Stimulated activated CD4-positive, alpha-beta T cell treated with anti-CD3 and anti-CD28 coated beads, Interleukin-12 subunit alpha, Interleukin-12 subunit beta, amount 100 ng/mL, for 4 hours (primary cell): ENCODE measurements around the gene GDI2.
"Not testable (repeated sequence)": the region's sequence is repeated elsewhere in the genome, so short reads cannot be mapped to it uniquely, and the experiment has no call there.

Experiments used
- DNase-seq: peaks from one replicate; pipeline ENCODE4 v3.0.0-alpha.2; 2020

GDI2 gene

GRCh38 chr10:5826511-5826910 lies 13.3 kb upstream of the GDI2 start:
- not testable (repeated sequence) for DNase-seq

- no peak for DNase-seq
These were observed 5.7 kb upstream of the GDI2 start for GRCh38 chr10:5818894-5819293.

GRCh38 chr10:5818048-5818331 lies 4.8 kb upstream of the GDI2 start:
- no peak for DNase-seq

- DNase-seq = no peak
These were observed 4.3 kb upstream of the GDI2 start for GRCh38 chr10:5817322-5818047.

- DNase-seq = no peak
These were observed 2.9 kb upstream of the GDI2 start for GRCh38 chr10:5816170-5816569.

GRCh38 chr10:5814110-5815107 lies 1.2 kb upstream of the GDI2 start:
- DNase-seq = no peak

- no peak for DNase-seq
These were observed 218 bp downstream of the GDI2 start for GRCh38 chr10:5813091-5813340.

GRCh38 chr10:5812283-5813090 lies 747 bp downstream of the GDI2 start:
- DNase-seq = peak; percentile 29

- DNase-seq = no peak
These were observed 1.8 kb downstream of the GDI2 start for GRCh38 chr10:5811387-5811821.

GRCh38 chr10:5810225-5810624 lies 3.0 kb downstream of the GDI2 start:
- DNase-seq = no peak

GRCh38 chr10:5809527-5810154 lies 3.6 kb downstream of the GDI2 start:
- no peak for DNase-seq

- not testable (repeated sequence) for DNase-seq
These were observed 4.3 kb downstream of the GDI2 start for GRCh38 chr10:5808783-5809392.

GRCh38 chr10:5806745-5807144 lies 6.5 kb downstream of the GDI2 start:
- no peak for DNase-seq

- DNase-seq = no peak
These were observed 7.5 kb downstream of the GDI2 start for GRCh38 chr10:5805711-5806110.

- DNase-seq = no peak
These were observed 8.0 kb downstream of the GDI2 start for GRCh38 chr10:5805260-5805659.

GRCh38 chr10:5804386-5804785 lies 8.8 kb downstream of the GDI2 start:
- DNase-seq = no peak

- DNase-seq = no peak
These were observed 12.5 kb downstream of the GDI2 start for GRCh38 chr10:5800782-5801181.

GRCh38 chr10:5794236-5794635 lies 19.0 kb downstream of the GDI2 start:
- DNase-seq = no peak

GRCh38 chr10:5789626-5790025 lies 23.6 kb downstream of the GDI2 start:
- DNase-seq = no peak

GRCh38 chr10:5788969-5789368 lies 24.3 kb downstream of the GDI2 start:
- DNase-seq = no peak

GRCh38 chr10:5783300-5783699 lies 29.9 kb downstream of the GDI2 start:
- DNase-seq = no peak

GRCh38 chr10:5782174-5782573 lies 31.1 kb downstream of the GDI2 start:
- DNase-seq = no peak

GRCh38 chr10:5779730-5780129 lies 33.5 kb downstream of the GDI2 start:
- DNase-seq = no peak
